ENCODE measurements around the gene RALGPS1.

RALGPS1 gene

GRCh38 chr9:127175764-127176163 is 261.2 kb downstream of the RALGPS1 start:
- TF ChIP-seq, protein P1, sequence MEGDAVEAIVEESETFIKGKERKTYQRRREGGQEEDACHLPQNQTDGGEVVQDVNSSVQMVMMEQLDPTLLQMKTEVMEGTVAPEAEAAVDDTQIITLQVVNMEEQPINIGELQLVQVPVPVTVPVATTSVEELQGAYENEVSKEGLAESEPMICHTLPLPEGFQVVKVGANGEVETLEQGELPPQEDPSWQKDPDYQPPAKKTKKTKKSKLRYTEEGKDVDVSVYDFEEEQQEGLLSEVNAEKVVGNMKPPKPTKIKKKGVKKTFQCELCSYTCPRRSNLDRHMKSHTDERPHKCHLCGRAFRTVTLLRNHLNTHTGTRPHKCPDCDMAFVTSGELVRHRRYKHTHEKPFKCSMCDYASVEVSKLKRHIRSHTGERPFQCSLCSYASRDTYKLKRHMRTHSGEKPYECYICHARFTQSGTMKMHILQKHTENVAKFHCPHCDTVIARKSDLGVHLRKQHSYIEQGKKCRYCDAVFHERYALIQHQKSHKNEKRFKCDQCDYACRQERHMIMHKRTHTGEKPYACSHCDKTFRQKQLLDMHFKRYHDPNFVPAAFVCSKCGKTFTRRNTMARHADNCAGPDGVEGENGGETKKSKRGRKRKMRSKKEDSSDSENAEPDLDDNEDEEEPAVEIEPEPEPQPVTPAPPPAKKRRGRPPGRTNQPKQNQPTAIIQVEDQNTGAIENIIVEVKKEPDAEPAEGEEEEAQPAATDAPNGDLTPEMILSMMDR (IDR thresholded peaks at IDR 0.05; ENCODE audit: extremely low read depth, insufficient read depth, missing control alignments), result no peak
- no peak for DNase-seq (ENCODE audit: low spot score)
- in situ Hi-C loops (cut with MboI; ENCODE audit: low pct_unique_long_range_greater_than_20kb, low sequenced_read_pairs, unreplicated experiment), result no loop called here

- TF ChIP-seq, protein P1 (IDR thresholded peaks at IDR 0.05; ENCODE audit: extremely low read depth, insufficient read depth, missing control alignments), result no peak
- no peak for DNase-seq (ENCODE audit: low spot score)
- in situ Hi-C loops (cut with MboI; ENCODE audit: low pct_unique_long_range_greater_than_20kb, low sequenced_read_pairs, unreplicated experiment), result no loop called here
Measured at GRCh38 chr9:127176631-127177030, 262.0 kb downstream of the RALGPS1 start.

DNA sequence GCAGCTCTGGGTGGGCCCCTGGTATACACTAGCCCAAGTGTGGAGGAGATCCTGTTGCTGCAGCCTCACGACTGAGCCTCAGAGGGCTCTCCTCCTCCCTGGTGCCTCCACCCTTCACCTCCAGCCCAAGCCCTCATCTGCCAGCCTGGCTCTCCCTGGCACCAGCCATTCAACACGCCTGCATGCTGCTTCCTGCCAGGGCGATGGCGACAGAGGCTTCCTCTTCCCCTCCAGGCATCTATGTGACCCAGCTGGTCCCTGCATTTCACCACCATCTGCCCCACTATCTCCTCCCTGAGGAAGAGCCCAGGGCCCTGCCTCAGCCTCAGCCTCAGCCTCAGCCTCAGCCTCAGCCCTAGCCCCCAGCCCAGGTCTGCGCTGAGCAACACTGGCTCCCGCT is 262.6 kb downstream of the RALGPS1 start:
- TF ChIP-seq, protein P1 (IDR thresholded peaks at IDR 0.05; ENCODE audit: extremely low read depth, insufficient read depth, missing control alignments), result no peak
- in situ Hi-C loops (cut with MboI; ENCODE audit: low pct_unique_long_range_greater_than_20kb, low sequenced_read_pairs, unreplicated experiment), result no loop called here
- no peak for DNase-seq (ENCODE audit: low spot score)

DNA sequence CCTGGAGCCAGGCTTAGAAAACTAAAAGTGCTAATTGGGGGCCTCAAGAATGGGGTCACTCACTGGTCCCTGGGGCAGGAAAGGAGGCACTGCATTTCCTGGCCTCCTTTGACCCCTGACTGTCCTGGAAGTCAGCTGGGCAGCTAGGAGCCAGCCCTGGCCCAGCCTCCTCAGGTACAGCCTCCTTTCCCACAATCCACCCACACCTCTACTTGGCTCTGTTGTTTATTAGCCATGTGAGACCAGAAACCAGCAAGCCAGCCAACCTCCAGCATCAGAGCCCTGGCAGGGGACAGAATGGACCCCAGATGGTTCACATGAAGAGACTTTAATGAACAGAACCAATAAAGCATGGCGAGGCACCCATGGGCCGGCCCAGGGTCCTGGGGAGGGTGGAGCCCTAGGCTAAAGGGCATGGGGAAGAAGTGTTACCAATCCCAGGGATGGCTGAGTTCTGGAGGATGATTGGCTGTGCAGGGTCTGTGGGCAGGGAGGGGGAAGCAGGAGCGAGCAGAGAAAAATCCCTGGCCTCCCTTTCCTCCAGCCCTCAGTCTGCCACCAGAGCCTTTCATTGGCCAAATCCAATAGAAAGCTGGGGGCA is 263.2 kb downstream of the RALGPS1 start:
- in situ Hi-C loops (cut with MboI; ENCODE audit: low pct_unique_long_range_greater_than_20kb, low sequenced_read_pairs, unreplicated experiment), result no loop called here
- TF ChIP-seq, protein P1 (IDR thresholded peaks at IDR 0.05; ENCODE audit: extremely low read depth, insufficient read depth, missing control alignments), result no peak
- DNase-seq (ENCODE audit: low spot score), result no peak

- in situ Hi-C loops (cut with MboI; ENCODE audit: low pct_unique_long_range_greater_than_20kb, low sequenced_read_pairs, unreplicated experiment), result no loop called here
- TF ChIP-seq, protein P1 (IDR thresholded peaks at IDR 0.05; ENCODE audit: extremely low read depth, insufficient read depth, missing control alignments), result no peak
- no peak for DNase-seq (ENCODE audit: low spot score)
Measured at GRCh38 chr9:127178686-127179632, 264.4 kb downstream of the RALGPS1 start.

DNA sequence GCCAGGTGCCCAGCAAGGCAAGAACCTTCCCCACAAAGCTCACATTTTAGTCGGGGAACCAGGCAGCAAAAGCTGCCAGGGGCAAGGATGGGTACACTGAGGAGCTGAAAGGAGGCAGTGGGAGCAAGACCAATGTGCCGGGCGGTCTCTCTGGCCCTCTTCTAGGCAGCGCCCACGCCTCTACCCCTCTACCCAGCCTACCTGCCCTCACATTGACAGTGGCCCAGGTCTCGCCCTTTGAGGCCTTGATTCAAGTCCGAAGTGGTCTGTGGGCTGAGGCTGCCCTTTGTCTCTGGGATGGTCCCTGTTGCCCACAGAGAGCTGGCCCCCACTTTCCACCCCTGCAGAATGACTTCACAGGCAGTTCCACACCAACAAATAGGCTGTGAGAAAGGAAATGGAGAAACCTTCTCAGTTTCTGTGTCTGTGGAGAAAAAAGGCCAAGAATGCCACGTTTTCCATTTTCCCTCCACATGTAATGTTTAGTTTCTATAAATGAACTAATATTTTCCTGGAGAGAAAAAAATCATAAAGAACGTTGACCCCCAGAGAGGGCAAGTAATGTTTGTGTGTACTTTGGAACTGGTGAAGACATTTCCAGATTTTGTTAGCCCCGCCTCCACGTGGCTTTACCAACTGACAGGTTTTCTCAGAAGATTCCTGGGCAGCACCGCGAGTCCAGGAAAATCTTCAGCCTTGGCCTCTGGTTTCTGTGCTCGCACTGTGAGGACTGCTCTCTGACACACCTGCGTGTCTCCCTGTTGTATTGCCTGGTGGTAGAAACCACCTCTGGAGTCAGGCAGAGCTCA is 265.3 kb downstream of the RALGPS1 start:
- in situ Hi-C loops (cut with MboI; ENCODE audit: low pct_unique_long_range_greater_than_20kb, low sequenced_read_pairs, unreplicated experiment), result no loop called here
- TF ChIP-seq, protein P1 (IDR thresholded peaks at IDR 0.05; ENCODE audit: extremely low read depth, insufficient read depth, missing control alignments), result no peak
- DNase-seq (ENCODE audit: low spot score), result no peak
